GM13976 (cell line): Measurements from ENCODE around the gene HPS4.
"Not testable (repeated sequence)": the region's sequence is repeated elsewhere in the genome, so short reads cannot be mapped to it uniquely, and the experiment has no call there.

ENCODE experiments used
- DNase-seq: peaks from one replicate; pipeline ENCODE4 v3.0.0; 2012; ENCODE audit warnings: low spot score
- CTCF ChIP-seq: IDR thresholded peaks from 2 replicates; pipeline ENCODE4 v1.5.1; 2012; ENCODE audit warnings: borderline replicate concordance, mild to moderate bottlenecking; ENCODE audit not compliant: insufficient read depth; ENCODE audit errors: extremely low read depth, missing control alignments, control extremely low read depth
- in situ Hi-C: fragments of 300-500 bp; cut with MboI; formaldehyde crosslinking; loops from one replicate; pipeline ENCODE4 v1.12.0; 2022; ENCODE audit warnings: low sequenced_read_pairs, mixed read lengths, inconsistent platforms; ENCODE audit not compliant: unreplicated experiment

Gene HPS4

GRCh38 chr22:26483439-26484359, at the start of gene HPS4, which contains the start of gene SRRD:
HPS4 (minus strand) TSS chr22:26483783; CDS start chr22:26481762, 2,021 bp downstream.
SRRD (plus strand) TSS chr22:26483877; CDS start chr22:26483891, 14 bp downstream.
- TF ChIP-seq CTCF = no peak
- in situ Hi-C loops = no loop called here

GRCh38 chr22:26529345-26529744, 45.8 kb upstream of the HPS4 start:
- DNase-seq = no peak
- no peak for TF ChIP-seq CTCF
- in situ Hi-C loops = no loop called here

More at GRCh38 chr22:26483439-26484359, at the start of gene HPS4, which contains the start of gene SRRD:
- DNase-seq = peak; percentile 95

GRCh38 chr22:26528518-26528917, 44.9 kb upstream of the HPS4 start:
- in situ Hi-C loops = not testable (repeated sequence)

GRCh38 chr22:26527574-26528465, 44.2 kb upstream of the HPS4 start:
- in situ Hi-C loops = no loop called here
- TF ChIP-seq CTCF = no peak
- DNase-seq = no peak

More at GRCh38 chr22:26528518-26528917, 44.9 kb upstream of the HPS4 start:
- not testable (repeated sequence) for DNase-seq

- no peak for TF ChIP-seq CTCF
- in situ Hi-C loops = no loop called here
- no peak for DNase-seq
Observed at GRCh38 chr22:26527167-26527566, 43.6 kb upstream of the HPS4 start.

- TF ChIP-seq CTCF = no peak
- in situ Hi-C loops = no loop called here
- no peak for DNase-seq
Observed at GRCh38 chr22:26525946-26526564, 42.5 kb upstream of the HPS4 start.
